ENCODE measurements around the gene TYW3.

GRCh38 chr1:74766579-74766978, 33.6 kb downstream of the TYW3 start:
- TF ChIP-seq CTCF (IDR thresholded peaks at IDR 0.05) (no peak), POLR2A (IDR thresholded peaks at IDR 0.05) (no peak), EP300 (IDR thresholded peaks at IDR 0.05) (no peak)

All from tibial nerve (tissue), 4 donors.